8988T (cell line): ENCODE data around the gene NFAT5.

Experiments used
- DNase-seq: peaks from one replicate; pipeline ENCODE4 v3.0.0; 2011

The NFAT5 gene

DNA sequence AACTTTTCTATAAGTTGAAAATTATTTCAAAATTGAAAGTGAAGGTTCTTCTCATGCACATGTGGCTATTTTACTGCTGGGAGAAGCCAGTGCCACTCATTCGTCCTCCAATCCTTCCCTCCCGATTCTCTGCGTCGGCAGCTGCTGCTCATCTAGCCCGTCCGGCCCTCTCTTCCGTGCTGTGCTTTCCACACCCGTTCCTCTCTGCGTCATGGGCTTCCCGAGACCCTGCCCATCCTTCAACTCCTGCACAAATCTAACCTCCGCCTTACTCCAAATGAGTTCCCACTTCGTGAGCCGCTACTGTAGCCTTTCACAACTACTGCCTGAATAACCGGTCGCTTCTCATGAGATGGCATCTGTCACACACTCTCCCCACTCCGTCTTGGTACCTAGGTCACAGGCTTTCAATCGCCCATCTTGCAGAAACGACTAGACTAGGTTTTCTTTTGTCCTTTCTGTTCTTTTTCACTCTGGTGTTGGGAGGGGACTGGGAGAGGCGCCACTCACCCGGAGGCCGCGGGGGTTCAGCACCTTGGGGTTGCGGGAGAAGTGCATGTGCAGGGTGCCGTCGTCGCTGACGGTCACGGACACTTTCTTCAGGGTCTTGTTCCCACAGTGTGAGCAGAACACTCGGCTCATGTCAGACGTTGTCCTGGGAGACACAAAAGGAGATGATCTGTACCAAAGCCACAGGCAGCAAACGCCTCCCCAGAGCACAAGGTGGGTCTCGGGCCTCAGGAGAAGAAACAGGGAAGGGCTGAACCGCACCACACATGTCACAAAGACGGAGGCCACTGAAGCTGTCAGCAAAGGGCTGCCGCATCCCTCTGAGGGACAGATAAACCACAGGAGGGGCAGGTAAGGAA is 178.8 kb downstream of the NFAT5 start:
- no peak for DNase-seq

DNA sequence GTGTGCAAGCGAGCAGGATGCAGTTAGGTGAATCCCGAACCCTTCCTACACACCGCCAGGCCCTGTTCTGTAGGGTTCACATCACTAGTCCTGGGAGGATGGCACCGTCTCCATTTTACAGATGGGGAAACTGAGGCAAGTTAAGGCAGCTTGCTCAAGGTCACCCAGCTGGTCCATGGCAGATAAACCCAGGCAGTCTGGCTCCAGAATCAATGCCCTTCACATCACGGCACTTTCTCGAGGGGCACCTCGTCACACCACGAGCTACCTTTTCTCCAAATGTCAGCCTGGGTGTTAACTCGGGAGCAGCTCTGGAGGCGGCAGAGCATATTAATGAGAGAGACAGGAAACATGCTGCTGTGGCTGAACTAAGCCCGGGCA is 179.5 kb downstream of the NFAT5 start:
- no peak for DNase-seq

DNA sequence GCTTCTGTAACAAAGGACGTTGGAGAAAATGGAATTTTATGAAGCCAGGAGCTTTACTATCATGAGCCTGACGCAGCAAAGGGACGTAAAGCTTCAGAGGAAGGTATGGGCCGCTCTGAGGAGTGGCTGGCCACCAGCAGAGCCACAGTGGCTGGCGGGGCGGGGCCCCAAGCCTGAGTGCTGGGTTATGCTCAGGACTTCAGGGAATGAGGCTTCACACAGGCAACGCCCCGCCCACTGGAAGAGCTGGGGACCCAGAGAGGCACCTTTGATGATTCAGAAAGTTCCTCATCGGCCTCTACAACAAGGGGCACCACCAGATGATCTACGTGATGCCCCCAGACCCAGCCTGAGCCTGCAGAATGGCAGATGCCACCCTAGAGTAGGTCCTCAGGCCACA is 180.2 kb downstream of the NFAT5 start:
- no peak for DNase-seq

DNA sequence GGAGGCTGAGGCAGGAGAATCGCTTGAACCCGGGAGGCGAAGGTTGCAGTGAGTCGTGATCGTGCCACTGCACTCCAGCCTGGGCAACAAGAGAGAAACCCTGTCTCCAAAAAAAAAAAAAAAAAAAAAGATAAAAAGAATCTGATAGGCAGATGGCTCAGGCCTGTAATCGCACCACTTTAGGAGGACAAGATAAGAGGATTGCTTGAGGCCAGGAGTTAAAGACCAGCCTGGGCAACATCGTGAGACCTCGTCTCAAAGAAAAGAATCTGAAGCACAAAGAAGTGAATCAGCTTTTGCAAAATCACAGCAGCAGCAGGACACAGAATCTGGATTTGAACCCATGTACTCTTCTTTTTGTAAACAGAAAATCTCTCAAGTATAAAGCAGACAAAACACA is 181.3 kb downstream of the NFAT5 start:
- no peak for DNase-seq

DNA sequence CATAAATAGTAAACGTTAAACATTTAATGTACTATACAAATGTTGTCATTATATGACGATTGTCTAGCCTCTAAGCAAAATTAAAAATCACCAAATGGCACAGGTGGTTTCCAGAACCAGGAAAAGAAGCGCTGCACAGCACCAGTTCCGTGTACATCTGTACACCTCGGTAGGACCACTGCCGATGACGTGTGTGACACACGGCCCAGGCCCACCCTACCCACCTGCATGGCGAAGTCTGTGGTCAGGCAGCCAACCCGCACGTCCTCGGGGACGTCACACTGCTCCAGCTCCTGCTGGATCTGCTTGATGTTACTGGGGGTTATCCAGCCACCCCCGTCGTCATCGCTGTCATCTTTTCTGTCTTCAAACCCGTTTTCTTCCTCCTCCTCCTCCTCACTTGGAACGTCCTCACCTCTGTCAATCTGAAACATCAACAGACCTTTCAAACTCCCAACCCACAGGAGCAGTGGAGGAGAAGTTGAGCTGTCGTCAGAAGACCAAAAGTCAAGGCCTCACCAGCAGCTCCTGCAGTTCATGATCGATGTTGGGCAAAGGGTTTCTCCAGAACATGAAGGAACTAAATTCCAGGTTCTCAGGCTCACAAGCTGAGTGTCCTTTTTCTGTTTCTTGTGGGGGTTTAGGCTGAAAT is 183.1 kb downstream of the NFAT5 start:
- no peak for DNase-seq

DNA sequence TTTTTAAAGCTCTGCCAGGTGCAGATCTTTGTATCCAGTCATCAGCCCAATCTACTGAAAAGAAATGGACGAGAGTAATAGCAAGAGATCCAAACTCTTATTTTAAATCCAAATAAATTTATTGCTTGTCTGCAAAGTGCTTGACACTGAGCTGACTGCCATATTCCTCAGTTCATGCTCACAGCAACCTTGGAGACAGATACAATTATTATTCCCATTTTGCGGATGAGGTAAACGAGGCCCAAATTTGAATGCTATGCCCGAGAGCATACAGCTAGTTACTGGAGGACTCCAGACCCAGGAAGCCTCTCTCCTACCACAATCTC is 188.3 kb downstream of the NFAT5 start:
- DNase-seq: no peak
